ENCODE results near the gene LPAR1. TPM values are rescaled to one million over a fixed set of nuclear protein-coding genes. Genes with fewer than 3 reads are reported as not detected.

The LPAR1 gene
- total RNA-seq, 4 donors from 2014 or later: 51.1 to 123 (median 72.1) TPM

DNA sequence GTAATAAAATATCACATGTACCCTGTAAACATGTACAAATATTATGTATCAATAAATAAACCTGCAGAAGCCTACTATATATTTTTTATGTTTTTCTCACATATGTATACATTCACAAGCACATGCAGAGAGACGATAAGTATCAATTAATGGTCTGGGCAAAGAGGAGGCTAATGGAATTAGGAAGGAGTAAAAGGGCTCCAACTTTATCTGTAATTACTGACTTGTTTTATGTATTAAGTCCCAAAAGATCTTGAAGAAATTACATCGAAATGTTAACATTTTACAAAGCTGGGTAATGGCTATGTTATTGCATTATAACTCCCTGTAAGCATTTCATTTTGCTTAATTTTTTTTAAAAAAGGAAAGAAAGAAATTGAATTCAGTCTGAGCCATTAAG, 78.0 kb downstream of the LPAR1 start:
- TF ChIP-seq CTCF (IDR thresholded peaks at IDR 0.05; ENCODE audit: low read depth): no peak

DNA sequence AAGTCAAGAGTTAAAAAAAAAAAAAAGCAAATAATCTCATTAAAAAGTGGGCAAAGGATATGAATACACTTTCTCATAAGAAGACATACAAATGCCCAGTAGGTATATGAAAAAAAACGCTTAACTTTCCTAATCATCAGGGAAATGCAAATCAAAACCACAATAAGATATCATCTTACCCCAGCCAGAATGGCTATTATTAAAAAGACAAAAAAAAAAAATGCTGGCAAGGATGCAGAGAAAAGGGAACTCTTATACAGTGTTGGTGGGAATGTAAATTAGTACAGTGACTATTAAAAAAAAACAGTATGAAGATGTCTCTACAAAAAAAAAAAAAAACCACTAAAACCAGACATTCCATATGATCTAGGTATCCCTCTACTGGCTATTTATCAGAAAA, 79.4 kb downstream of the LPAR1 start:
- TF ChIP-seq CTCF (IDR thresholded peaks at IDR 0.05; ENCODE audit: low read depth): no peak

DNA sequence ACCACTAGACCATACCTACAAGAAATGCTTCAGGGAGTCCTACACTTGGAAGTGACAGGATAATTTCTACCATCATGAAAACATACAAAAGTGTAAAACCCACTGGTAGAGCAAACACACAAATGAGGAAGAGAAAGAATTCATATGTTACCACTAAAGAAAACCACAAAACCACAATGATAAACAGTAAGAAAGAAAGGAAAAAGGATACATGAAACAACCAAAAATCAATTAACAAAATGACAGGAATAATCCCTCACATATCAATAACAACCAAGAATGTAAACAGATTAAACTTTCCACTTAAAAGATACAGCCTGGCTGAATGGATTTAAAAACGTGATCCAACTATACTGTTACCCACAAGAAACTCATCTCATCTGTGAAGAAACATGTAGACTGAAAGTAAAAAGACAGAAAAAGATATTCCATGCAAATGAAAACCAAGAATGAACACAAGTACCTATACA, 83.4 kb downstream of the LPAR1 start:
- TF ChIP-seq CTCF (IDR thresholded peaks at IDR 0.05; ENCODE audit: low read depth): no peak

DNA sequence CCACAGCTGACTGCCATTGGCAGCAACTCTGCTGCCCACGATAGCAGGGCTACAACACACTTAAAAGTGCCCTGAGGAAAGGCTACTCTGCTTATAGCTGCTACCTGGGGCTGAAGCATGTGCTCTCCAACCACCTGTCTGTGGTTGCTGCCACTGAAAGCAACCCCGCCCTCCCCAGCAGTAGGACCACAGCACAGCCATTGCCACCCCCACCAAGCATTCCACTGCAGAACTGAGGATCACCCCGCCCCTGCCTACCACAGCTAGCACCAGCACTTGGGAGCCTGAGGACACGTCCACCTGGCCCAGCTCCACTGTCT, 85.8 kb downstream of the LPAR1 start:
- TF ChIP-seq CTCF (IDR thresholded peaks at IDR 0.05; ENCODE audit: low read depth): no peak

GRCh38 chr9:110951805-110952539, 86.3 kb downstream of the LPAR1 start:
- TF ChIP-seq CTCF (IDR thresholded peaks at IDR 0.05; ENCODE audit: low read depth): no peak

GRCh38 chr9:110950041-110950645, 88.1 kb downstream of the LPAR1 start:
- no peak for TF ChIP-seq CTCF (IDR thresholded peaks at IDR 0.05; ENCODE audit: low read depth)

GRCh38 chr9:110949081-110949480, 89.2 kb downstream of the LPAR1 start:
- no peak for TF ChIP-seq CTCF (IDR thresholded peaks at IDR 0.05; ENCODE audit: low read depth)

Measured in subcutaneous adipose tissue (tissue), 4 donors.